ENCODE data around the gene DNAI7.

DNA sequence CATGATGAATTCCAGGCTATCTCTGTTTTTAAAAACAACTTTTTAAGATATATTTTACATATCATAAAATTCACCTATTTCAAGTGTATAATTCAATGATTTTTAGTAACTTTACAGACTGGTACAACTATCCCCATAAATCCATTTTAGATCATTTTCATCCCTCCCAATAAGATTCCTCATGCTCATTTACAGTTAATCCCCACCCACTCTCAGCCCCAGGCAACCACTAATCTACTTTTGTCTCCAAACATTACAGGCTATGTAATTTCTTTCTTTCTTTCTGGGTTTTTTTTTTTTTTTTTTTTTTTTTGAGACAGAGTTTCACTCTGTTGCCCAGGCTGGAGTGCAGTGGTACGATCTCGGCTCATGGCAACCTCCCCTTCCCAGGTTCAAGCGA lies 81.3 kb downstream of the DNAI7 start:
- TF ChIP-seq, protein P1, sequence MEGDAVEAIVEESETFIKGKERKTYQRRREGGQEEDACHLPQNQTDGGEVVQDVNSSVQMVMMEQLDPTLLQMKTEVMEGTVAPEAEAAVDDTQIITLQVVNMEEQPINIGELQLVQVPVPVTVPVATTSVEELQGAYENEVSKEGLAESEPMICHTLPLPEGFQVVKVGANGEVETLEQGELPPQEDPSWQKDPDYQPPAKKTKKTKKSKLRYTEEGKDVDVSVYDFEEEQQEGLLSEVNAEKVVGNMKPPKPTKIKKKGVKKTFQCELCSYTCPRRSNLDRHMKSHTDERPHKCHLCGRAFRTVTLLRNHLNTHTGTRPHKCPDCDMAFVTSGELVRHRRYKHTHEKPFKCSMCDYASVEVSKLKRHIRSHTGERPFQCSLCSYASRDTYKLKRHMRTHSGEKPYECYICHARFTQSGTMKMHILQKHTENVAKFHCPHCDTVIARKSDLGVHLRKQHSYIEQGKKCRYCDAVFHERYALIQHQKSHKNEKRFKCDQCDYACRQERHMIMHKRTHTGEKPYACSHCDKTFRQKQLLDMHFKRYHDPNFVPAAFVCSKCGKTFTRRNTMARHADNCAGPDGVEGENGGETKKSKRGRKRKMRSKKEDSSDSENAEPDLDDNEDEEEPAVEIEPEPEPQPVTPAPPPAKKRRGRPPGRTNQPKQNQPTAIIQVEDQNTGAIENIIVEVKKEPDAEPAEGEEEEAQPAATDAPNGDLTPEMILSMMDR (IDR thresholded peaks at IDR 0.05; ENCODE audit: insufficient read depth, low read depth, low read length): no peak
- TF ChIP-seq EZH2 (IDR thresholded peaks at IDR 0.05; ENCODE audit: insufficient read depth, low read length): no peak
